Right lobe of liver (tissue), 6 donors: Measurements from ENCODE around the gene PYCR2. TPM values are rescaled to one million over a fixed set of nuclear protein-coding genes. Genes with fewer than 3 reads are reported as not detected.
"Not testable (repeated sequence)": the region's sequence is repeated elsewhere in the genome, so short reads cannot be mapped to it uniquely, and the experiment has no call there.

Source experiments
- ATAC-seq, 4 donors: fragments of 200-7000 bp; cut with Tn5 transposase; one replicate each; pipeline ENCODE4 v1.9.1; 2020; ENCODE audit warnings: mild to moderate bottlenecking in 4 of 4, moderate library complexity in 4 of 4
- DNase-seq, 3 donors: peaks; one replicate each; pipeline ENCODE4 v3.0.0-alpha.2; 2020
- H3K27ac ChIP-seq, 3 donors: fragments of 200-600 bp; one replicate each; pipeline ENCODE4 v1.8.0; 2022
- H3K27me3 ChIP-seq, 2 donors: fragments of 200-600 bp; one replicate each; pipeline ENCODE4 v1.8.0; 2022
- H3K36me3 ChIP-seq, 4 donors: fragments of 200-600 bp; sonication (generic) in 1 of 4; one replicate each; pipeline versions ENCODE4 v1.5.1 to v1.8.0; 2017 to 2022; ENCODE audit warnings: control low read depth in 1 of 4
- H3K4me1 ChIP-seq, 4 donors: fragments of 200-600 bp; sonication (generic) in 1 of 4; one replicate each; pipeline versions ENCODE4 v1.5.1 to v1.8.0; 2017 to 2022; ENCODE audit warnings: control low read depth in 1 of 4
- H3K4me3 ChIP-seq, 3 donors: fragments of 200-600 bp; one replicate each; pipeline ENCODE4 v1.8.0; 2022
- H3K9me3 ChIP-seq, 4 donors: fragments of 200-600 bp; sonication (generic) in 1 of 4; one replicate each; pipeline versions ENCODE4 v1.5.1 to v1.8.0; 2017 to 2022; ENCODE audit warnings: control low read depth in 1 of 4
- POLR2A ChIP-seq: fragments of 450-650 bp; IDR thresholded peaks from one replicate; pipeline ENCODE4 v1.6.1; 2017; ENCODE audit warnings: antibody characterized with exemption, mild to moderate bottlenecking
- WGBS: methylation state at CpG from one replicate; pipeline ENCODE4 v1.1.6; 2018; ENCODE audit warnings: low coverage, low lambda C conversion rate; ENCODE audit not compliant: insufficient coverage; ENCODE audit errors: missing lambda C conversion rate; 5-methylcytosine and 5-hydroxymethylcytosine counted together
- intact Hi-C, 2 donors: fragments of 100-400 bp; cut with DNase I; formaldehyde crosslinking; loops; one replicate each; pipeline versions ENCODE4 v1.11.2 to v1.14.1; 2022
- total RNA-seq, 6 experiments: library from RNA; depleted of rRNA in 2 of 6; stranded (reverse); fragments of >200 nt in 2 of 6; fragmentation: NEBNext Ultra II Directional in 3 of 6; extraction: Animal tissue kit (Norgen Biotek cat#: 25700) in 3 of 6; gene quantifications; one replicate each; pipeline versions ENCODE4 v1.1.0 to v1.2.4, GENCODE V29; 2016 to 2023
- TF ChIP-seq, protein P1 (sequence below), 4 donors: fragments of 200-600 bp in 3 of 4; fragments of 450-650 bp in 1 of 4; IDR thresholded peaks; one replicate each; pipeline versions ENCODE4 v1.5.1 to v1.8.0; 2016 to 2022; ENCODE audit warnings: antibody characterized with exemption in 4 of 4, mild to moderate bottlenecking in 2 of 4
- donor health status: DM: no; HTN: yes; CAD: no.
- donor health status: DM: no; HTN: no; CAD: no.
- donor health status: DM: no; HTN: no; CAD: no.
- donor health status: DM: no; HTN: yes; CAD: no.
- donor health status: DM: no; HTN: yes; CAD: no.

The PYCR2 gene
- total RNA-seq, 6 experiments from 2014 or later: 20.0 to 42.6 (median 24.9) TPM

DNA sequence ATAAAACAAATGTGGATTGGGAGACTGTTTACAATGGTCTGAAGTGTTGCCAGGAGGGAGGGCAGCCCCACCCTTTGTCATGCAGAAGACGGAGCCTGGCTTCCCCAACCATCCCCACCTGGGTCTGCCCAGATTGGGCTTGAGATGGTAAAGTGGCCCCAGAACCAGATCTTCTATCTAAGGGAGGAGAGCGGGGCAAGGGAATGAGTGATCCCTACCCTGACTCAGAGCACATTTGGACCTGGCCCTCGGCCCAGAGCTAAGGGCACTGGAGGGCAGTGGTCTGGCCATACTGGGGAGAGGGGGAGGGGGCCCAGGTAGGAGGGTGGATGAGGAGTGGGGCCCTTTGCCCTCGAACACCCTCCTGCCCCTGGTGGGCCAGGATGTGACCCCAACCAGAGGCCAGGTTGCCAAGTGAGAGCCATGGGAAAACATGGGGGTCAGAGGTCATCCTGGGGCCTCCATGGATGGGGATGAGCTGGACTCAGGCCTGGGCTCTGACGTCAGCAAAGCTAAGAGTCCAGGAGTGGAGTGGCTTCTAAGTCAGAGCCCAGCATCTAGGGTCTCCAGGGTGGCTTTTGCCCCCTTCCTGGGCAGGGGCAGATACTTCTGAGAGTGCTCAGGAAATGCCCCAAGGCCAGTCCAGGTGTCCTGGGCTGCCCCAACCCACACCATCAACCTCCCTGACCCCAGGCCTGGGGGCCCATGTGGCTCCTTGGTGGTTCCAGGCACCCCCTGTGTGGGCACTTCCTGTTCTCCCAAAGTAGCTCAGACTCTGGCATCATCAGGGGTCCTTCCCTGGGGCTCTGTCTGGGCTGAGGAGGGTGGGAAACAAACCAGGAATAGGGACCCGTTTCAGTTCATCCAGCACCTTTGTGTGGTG lies 33.5 kb downstream of the PYCR2 start:
- no peaks in the 10 kb centered on the region for H3K9me3 ChIP-seq
- no peaks in the 10 kb centered on the region for H3K36me3 ChIP-seq
- peak; percentile 82 to 94 (median 91) for DNase-seq
- no peak overlapping the region for H3K4me3 ChIP-seq
- 0% methylated on average over 2 of the region's 6 CpGs for WGBS
- ATAC-seq: peak; percentile 72 to 76 (median 74)
- H3K4me1 ChIP-seq: peaks cover 0 to 56% (median 23%) of the 10 kb centered on the region in 4 donors
- H3K27ac ChIP-seq: peak overlapping the region; percentile 63 to 84 (median 77)
- TF ChIP-seq POLR2A: no peak
- TF ChIP-seq, protein P1, sequence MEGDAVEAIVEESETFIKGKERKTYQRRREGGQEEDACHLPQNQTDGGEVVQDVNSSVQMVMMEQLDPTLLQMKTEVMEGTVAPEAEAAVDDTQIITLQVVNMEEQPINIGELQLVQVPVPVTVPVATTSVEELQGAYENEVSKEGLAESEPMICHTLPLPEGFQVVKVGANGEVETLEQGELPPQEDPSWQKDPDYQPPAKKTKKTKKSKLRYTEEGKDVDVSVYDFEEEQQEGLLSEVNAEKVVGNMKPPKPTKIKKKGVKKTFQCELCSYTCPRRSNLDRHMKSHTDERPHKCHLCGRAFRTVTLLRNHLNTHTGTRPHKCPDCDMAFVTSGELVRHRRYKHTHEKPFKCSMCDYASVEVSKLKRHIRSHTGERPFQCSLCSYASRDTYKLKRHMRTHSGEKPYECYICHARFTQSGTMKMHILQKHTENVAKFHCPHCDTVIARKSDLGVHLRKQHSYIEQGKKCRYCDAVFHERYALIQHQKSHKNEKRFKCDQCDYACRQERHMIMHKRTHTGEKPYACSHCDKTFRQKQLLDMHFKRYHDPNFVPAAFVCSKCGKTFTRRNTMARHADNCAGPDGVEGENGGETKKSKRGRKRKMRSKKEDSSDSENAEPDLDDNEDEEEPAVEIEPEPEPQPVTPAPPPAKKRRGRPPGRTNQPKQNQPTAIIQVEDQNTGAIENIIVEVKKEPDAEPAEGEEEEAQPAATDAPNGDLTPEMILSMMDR (IDR thresholded peaks at IDR 0.05): no peak
- H3K27me3 ChIP-seq: no peaks in the 10 kb centered on the region
- intact Hi-C loops: no loop called here

DNA sequence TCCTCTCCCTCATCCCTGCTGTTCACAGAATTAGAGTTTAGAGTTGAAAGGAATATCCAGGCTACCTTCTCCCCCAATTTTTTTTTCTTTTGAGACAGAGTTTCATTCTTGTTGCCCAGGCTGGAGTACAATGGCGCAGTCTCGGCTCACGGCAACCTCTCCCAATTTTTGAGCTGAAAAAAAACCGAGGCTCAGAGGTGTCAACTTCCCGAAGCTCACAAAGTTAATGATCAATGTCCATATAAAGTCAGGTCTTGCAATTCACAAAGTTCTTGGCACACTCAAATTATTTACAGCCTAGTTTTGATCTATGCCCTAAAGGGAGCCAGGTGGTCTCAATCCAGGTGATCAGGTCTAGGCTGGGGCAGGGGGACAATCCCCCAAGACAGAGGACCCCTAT lies 34.3 kb downstream of the PYCR2 start:
- Histone ChIP-seq H3K27me3 (no peaks in the 10 kb centered on the region), H3K36me3 (no peaks in the 10 kb centered on the region), H3K4me1 (peaks cover 0 to 59% (median 25%) of the 10 kb centered on the region in 4 donors), H3K27ac (peak overlapping the region; percentile 63 to 84 (median 77)), H3K4me3 (no peak overlapping the region), H3K9me3 (no peaks in the 10 kb centered on the region)
- DNase-seq (peak in 1 of 3 donors; percentile 22), ATAC-seq (peak; percentile 13 to 32 (median 16))
- intact Hi-C loops: no loop called here
- TF ChIP-seq POLR2A: no peak
- TF ChIP-seq, protein P1 (IDR thresholded peaks at IDR 0.05): no peak
- WGBS: 29% methylated on average over 5 of the region's 5 CpGs

DNA sequence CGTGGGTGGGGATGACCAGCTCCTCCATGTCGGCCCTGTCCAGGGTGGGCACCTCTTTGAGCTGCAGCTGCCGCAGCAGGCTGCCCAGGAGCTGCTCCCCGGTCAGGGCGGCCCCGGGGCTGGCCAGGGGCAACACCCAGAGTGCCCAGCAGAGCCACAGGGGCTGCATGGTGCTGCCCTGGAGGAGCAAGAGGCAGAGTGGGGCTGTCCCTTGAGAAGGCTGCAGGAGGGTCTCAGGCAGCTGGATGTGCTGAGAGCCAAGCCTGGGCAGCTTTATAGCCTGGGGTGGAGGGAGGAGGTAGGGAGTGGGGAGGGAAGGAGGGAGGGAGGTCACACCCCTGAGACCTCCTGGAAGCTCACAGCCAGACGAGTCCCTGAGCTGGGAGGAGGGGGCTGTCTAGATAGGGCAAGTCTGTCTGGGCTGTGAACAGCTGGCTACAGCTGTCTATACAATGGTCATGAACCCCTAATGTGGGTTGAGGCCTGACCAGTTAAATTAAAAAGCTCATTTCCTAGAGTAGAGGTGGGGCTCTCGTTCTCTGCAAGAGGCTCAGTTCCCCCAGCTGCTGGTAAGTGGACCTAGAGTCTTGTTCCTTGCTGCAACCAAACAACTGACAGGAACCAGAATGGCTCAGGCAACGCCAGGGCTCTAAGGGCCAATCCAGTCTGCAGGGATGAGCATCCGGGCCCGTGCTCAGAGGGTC lies 35.0 kb downstream of the PYCR2 start, which contains the start of gene LEFTY1:
Gene LEFTY1 (minus strand): TSS at position 249 of the 704 bp plus-strand sequence. CDS start 80 bp downstream, at position 169.
- Histone ChIP-seq H3K4me1 (peaks cover 0 to 62% (median 25%) of the 10 kb centered on the region in 4 donors), H3K36me3 (no peaks in the 10 kb centered on the region), H3K27me3 (no peaks in the 10 kb centered on the region), H3K4me3 (no peak within 1 kb of the TSS), H3K9me3 (no peaks in the 10 kb centered on the region), H3K27ac (peak within 1 kb of the TSS; percentile 63 to 84 (median 77))
- intact Hi-C loops: no loop called here
- ATAC-seq: no peak
- WGBS: 60% methylated on average over 1 of the region's 11 CpGs
- DNase-seq: peak in 1 of 3 donors; percentile 40
- TF ChIP-seq POLR2A: no peak
- TF ChIP-seq, protein P1 (IDR thresholded peaks at IDR 0.05): no peak

DNA sequence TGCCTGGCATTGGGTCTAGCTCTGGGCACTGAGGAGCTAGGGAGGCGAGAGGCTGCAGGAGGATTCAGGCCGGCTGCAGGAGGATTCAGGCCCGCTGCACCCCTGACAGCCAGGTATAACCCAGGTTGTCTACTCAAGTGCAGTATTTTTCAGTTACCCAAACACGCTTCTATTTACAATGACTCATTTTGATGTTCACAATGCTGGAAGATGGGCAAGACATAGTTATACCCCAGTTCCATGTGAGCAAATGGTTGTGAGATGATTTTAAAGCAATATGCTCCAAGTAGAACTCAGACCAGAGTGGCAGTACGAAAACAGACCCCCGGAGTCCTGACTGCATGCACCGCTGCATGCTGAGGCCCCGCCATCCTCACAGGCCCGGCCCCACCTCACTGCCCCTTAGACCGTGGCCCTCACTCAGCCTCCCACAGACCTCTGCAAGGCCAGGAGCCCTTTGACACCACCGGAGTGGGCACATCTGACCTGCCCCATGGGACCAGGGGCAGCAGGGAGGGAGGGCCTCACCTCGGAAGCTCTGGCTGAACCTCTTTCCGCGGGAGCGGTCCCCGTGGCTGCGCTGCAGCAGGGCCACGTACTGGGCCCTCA lies 35.7 kb downstream of the PYCR2 start:
- intact Hi-C loops: no loop called here
- TF ChIP-seq, protein P1 (IDR thresholded peaks at IDR 0.05): no peak
- TF ChIP-seq POLR2A: no peak
- Histone ChIP-seq H3K27ac (peak overlapping the region in 1 of 3 donors; percentile 18), H3K4me1 (peaks cover 0 to 67% (median 25%) of the 10 kb centered on the region in 4 donors), H3K4me3 (no peak overlapping the region), H3K27me3 (no peaks in the 10 kb centered on the region), H3K36me3 (no peaks in the 10 kb centered on the region), H3K9me3 (no peaks in the 10 kb centered on the region)
- no peak for DNase-seq
- peak in 1 of 4 donors; percentile 7 for ATAC-seq
- 77% methylated on average over 5 of the region's 18 CpGs for WGBS

DNA sequence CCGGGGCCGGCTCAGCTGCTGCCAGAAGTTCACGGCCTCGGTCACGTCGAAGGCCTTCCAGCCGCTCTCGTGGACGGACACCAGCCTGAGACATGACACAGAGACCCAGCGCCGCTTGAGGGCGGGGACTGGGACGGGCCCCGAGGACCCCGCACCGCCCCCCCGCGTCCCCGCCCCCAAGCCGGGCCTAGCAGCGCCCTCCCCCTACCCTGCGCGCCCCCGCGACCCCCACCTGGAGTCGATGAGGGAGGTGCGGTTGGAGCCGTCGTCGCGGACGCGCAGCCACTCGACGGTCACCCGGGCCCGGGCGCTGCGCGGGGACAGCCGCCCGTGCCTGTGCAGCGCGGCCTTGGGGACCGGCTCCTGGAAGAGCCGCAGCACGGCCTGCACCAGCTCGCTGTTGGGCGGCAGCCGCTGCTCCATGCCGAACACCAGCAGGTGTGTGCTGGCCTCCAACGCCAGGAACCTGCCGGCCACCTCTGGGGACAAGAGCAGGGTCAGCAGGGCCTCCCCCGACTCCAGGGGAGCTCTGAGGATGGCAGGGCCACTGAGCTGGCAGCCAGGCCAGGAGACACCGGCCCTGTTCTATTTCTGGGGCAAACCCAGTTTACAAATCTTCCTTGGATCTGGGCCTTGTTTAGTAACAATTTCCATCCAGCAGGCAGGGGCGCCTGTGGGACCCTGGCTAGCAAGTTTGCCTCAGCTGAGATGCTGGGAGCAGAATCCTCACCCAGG lies 36.3 kb downstream of the PYCR2 start:
- no CpG with 5 or more reads among the region's 56 CpGs for WGBS
- H3K27me3 ChIP-seq, H3K36me3 ChIP-seq, H3K9me3 ChIP-seq, H3K27ac ChIP-seq, H3K4me3 ChIP-seq, ATAC-seq, intact Hi-C loops: not testable (repeated sequence)
- H3K4me1 ChIP-seq: peaks cover 0 to 73% (median 25%) of the 10 kb centered on the region in 4 donors
- DNase-seq: peak in 1 of 3 donors; percentile 48
